Colon (tissue), 2 donors: ENCODE data around the gene CACNA1H.
"Not testable (repeated sequence)": the region's sequence is repeated elsewhere in the genome, so short reads cannot be mapped to it uniquely, and the experiment has no call there.

Source experiments
- FAIRE-seq: peaks from 2 replicates; lab custom pipeline; 2012; peaks lifted over from hg19 to GRCh38; lab: Jason Lieb, UNC
- donor health status: control.
- donor health status: control.

The CACNA1H gene

GRCh38 chr16:1228227-1228626 lies 75.3 kb downstream of the CACNA1H start:
- not testable (repeated sequence) for FAIRE-seq

GRCh38 chr16:1229476-1229875 lies 76.6 kb downstream of the CACNA1H start:
- FAIRE-seq, result not testable (repeated sequence)

GRCh38 chr16:1230084-1230470 lies 77.2 kb downstream of the CACNA1H start, which contains the start of gene TPSB2:
TSS of gene TPSB2 (minus strand) at chr16:1230184. CDS start at chr16:1229951, 233 bp downstream.
- FAIRE-seq, result not testable (repeated sequence)

- FAIRE-seq, result not testable (repeated sequence)
These were observed 77.7 kb downstream of the CACNA1H start for GRCh38 chr16:1230471-1231212.

- FAIRE-seq, result not testable (repeated sequence)
These were observed 78.4 kb downstream of the CACNA1H start for GRCh38 chr16:1231301-1231700.

GRCh38 chr16:1232049-1232748 lies 79.3 kb downstream of the CACNA1H start:
- not testable (repeated sequence) for FAIRE-seq

GRCh38 chr16:1236659-1237058 lies 83.8 kb downstream of the CACNA1H start:
- not testable (repeated sequence) for FAIRE-seq

- no peak for FAIRE-seq
These were observed 85.1 kb downstream of the CACNA1H start for GRCh38 chr16:1237990-1238389.

- FAIRE-seq, result not testable (repeated sequence)
These were observed 86.0 kb downstream of the CACNA1H start for GRCh38 chr16:1238909-1239308.

- not testable (repeated sequence) for FAIRE-seq
These were observed 86.7 kb downstream of the CACNA1H start for GRCh38 chr16:1239575-1239974.

GRCh38 chr16:1240436-1240835 lies 87.5 kb downstream of the CACNA1H start, which contains the start of gene TPSAB1:
TSS of gene TPSAB1 (plus strand) at chr16:1240705. CDS start at chr16:1240939, 234 bp downstream.
- not testable (repeated sequence) for FAIRE-seq

- not testable (repeated sequence) for FAIRE-seq
These were observed 88.2 kb downstream of the CACNA1H start for GRCh38 chr16:1241081-1241480.

- not testable (repeated sequence) for FAIRE-seq
These were observed 90.5 kb downstream of the CACNA1H start for GRCh38 chr16:1243363-1243762.

- FAIRE-seq, result not testable (repeated sequence)
These were observed 91.3 kb downstream of the CACNA1H start for GRCh38 chr16:1243907-1244850.

GRCh38 chr16:1244881-1245280 lies 92.0 kb downstream of the CACNA1H start:
- FAIRE-seq, result no peak

- FAIRE-seq, result no peak
These were observed 92.6 kb downstream of the CACNA1H start for GRCh38 chr16:1245452-1246020.

- FAIRE-seq, result not testable (repeated sequence)
These were observed 95.1 kb downstream of the CACNA1H start for GRCh38 chr16:1247903-1248537.

GRCh38 chr16:1249031-1249755 lies 96.3 kb downstream of the CACNA1H start:
- not testable (repeated sequence) for FAIRE-seq

GRCh38 chr16:1253701-1254364 lies 100.9 kb downstream of the CACNA1H start:
- not testable (repeated sequence) for FAIRE-seq

- not testable (repeated sequence) for FAIRE-seq
These were observed 101.9 kb downstream of the CACNA1H start for GRCh38 chr16:1254821-1255220.
